D341Med (cell line): ENCODE measurements around the gene UBL4A.

ENCODE experiments used
- DNase-seq: peaks from one replicate; pipeline ENCODE4 v3.0.0; 2012; ENCODE audit warnings: low spot score

The UBL4A gene

DNA sequence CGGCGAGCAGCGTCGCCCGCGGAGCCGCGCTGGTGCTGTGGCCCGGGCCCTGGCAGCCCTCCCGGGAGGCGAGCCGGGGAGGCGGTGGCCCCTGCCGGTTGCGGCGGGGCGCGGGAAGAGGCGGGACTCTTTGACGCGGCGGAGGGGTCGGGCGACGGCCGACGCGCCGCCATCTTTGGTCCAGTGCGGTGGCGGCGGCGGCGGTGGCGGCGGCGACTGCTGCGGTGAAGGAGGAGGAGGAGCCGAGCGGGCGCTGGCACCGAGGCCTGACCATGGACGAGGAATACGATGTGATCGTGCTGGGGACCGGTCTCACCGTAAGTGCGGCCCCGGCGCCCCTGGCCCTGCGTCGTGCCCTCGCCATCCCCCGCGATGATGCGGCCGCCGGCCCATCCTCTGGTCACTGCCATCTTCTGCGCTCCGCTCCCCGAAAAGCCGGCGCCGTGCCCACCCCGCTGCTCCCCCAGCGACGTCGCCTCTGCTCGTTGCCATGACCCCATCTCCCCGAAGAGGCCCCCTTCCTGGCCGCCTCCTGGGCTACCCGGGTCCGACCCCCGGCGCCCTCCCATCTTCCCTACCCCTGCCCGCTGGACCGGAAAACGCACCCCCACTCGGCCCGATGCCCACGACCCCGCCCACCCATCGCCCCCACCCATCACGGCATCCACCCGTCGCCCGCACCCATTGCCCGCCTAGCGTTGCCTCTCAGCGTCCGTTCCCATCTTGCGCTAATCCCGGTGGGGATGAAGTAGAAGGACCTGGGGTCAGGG lies 49.2 kb downstream of the UBL4A start, which contains the start of gene GDI1:
Gene GDI1, plus strand, starts transcription at position 172 of the 770 bp plus-strand sequence. Its CDS starts 101 bp downstream, at position 273.
- DNase-seq = peak; percentile 76

GRCh38 chrX:154436374-154436982 lies 49.9 kb downstream of the UBL4A start:
- DNase-seq = peak; percentile 90

DNA sequence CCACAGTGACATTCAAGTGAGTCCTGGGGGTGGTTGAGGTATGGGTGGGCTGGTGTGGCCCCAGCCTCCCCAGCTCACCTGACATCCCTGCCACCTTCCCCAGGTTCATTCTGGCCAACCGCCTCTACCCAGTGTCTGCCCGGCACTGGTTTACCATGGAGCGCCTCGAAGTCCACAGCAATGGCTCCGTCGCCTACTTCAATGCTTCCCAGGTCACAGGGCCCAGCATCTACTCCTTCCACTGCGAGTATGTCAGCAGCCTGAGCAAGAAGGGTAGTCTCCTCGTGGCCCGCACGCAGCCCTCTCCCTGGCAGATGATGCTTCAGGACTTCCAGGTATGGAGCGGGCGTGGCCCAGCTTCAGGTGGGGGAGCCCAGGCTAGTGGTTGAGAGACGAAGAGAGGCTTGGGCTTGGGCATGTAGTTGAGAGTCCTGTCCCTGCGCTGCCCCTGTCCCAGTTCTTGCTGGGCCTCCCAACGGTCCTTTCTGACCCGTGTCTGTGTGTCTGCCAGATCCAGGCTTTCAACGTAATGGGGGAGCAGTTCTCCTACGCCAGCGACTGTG lies 51.2 kb downstream of the UBL4A start:
- DNase-seq = no peak

- DNase-seq = no peak
Observed at GRCh38 chrX:154434394-154435168, 51.8 kb downstream of the UBL4A start.
